HG03442 (cell line): ENCODE measurements around the gene CRIP1.

ENCODE experiments used
- ATAC-seq: cut with Tn5 transposase; IDR thresholded peaks from one replicate; pipeline ENCODE4 v1.9.1; 2021; ENCODE audit warnings: mild to moderate bottlenecking, moderate library complexity; ENCODE audit not compliant: unreplicated experiment

Gene CRIP1

DNA sequence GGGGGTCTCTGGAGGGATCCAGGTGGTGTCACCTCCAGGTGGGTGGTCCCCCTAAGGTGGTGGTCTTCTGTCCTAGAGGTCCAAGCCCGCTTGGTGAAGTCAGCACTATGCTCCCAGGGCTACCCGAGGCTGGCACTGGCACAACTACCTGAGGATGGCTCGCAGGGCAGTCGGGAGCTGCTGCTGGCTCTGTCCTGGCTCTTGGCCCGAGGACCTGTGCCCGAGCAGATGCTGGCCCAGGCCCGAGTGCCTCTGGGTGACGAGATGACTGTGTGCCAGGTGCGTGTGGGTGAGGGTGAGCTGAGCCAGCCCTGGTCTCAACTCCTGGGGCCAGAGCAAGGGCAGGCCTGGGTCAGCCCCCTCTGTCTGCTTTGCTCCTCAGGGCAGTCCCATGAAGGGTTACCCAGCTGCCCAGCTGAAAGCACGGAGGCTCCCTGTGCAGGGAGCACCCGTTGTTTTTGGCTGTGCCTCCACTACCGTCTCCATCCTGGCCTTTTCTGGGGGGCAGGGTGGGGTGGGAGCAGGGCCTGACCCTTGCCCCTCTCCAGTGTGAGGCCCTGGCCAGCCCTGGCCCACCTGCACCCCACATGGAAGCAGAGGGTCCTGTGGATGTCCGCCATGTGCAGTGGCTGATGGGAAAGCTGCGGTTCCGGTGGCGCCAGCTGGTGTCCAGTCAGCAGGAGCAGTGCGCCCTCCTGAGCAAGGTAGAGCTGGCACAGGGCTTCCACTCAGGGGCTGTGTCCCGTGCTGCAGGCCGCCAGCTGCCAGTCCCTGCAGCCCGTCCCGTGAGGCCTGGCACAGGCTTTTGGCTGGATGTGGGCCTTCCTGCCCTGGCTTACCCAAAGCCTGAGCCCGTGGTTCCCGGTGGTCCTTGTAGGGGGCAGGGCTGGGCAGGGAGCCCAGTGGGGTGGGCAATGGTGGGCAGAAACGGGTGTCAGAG, 5.6 kb downstream of the CRIP1 start:
- ATAC-seq: no peak

DNA sequence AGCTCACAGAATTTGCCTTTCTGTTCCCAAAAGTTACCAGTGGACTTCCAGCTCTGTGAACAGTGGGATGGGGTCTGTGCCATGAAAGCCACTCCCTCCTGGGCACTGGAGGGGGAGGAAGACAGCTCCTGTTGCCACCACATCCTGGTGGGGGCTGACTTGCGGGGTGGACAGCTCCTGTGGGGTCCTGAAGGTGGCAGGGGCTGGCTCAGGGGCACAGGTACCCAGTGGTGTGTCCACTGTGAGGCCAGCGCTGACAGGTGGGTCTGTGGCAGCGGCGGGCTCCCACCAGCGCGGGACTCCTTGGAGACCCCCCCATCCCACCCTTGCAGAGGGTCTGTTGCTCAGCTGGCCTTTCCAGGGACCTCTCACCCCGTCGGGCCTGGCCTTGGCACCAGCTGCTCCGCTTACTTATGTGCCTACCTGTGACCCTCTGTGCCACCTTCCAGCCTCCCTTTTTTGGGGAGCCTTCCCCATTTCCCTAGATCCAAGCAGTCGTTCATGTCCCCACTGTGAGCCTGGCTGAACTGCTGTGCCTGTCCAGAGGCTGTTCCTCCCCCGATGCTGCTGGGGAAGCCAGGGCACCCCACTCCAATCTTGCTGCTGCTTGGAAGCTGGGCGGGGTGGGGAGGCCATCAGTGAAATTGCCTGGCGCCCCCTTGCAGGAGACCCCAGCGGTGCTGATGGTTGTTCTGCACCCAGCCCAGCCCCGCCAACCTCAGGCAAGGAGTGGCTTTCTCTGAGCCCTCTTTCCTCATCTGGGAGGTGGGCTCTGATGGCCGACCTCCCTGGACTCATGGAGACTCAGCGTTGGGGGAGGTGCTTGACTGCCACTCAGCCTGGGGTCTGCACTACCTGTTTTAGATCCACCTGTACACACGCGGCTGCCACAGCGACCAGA, 6.5 kb downstream of the CRIP1 start:
- no peak for ATAC-seq

DNA sequence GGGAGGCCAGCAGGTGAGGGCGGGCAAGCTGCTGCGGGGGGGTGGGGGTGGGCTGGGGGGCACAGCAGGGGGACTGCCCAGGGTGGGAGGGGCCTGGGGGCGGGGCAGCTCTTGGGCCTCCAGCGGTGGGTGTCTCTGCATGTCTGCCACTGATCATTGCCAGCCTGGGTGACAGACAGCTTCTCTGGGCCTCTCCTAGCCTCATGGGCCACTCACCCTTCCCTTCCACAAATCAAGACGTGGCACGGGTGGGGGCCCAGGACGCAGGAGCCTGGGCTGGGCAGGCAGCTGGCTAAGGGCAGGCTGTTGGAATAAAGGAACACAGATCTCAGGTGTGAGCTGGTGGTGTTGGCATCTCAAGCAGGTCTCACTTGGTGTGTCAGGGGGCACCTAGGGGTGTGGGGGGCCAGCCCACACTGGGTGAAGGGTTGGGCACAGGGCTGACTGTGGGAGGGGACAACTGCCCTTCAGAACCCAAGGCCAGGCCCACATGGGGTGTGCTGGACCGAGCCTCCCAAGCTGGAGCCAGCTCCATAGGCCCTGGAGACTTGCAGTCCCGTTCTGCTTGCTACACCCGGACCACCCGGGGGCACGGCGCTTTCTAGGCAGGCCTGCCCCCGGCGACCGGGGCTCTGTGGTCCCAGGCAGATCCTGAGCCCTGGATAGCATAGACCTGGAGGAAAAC, 7.4 kb downstream of the CRIP1 start:
- no peak for ATAC-seq

DNA sequence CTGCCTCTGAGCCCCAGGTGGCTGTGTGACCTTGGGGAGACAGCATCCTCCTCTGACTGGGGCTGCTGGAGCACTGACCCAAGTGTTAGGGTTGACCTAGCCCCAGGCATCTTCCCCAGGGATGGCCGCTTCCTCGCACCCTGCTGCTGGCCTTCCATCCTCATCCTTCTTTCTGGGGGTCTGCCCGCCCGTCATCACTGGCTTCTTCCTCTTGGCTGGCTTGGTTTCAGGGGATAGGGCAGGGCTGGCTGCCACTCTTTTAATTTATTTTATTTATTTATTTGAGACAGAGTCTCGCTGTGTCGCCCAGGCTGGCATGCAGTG, 7.9 kb downstream of the CRIP1 start:
- no peak for ATAC-seq

DNA sequence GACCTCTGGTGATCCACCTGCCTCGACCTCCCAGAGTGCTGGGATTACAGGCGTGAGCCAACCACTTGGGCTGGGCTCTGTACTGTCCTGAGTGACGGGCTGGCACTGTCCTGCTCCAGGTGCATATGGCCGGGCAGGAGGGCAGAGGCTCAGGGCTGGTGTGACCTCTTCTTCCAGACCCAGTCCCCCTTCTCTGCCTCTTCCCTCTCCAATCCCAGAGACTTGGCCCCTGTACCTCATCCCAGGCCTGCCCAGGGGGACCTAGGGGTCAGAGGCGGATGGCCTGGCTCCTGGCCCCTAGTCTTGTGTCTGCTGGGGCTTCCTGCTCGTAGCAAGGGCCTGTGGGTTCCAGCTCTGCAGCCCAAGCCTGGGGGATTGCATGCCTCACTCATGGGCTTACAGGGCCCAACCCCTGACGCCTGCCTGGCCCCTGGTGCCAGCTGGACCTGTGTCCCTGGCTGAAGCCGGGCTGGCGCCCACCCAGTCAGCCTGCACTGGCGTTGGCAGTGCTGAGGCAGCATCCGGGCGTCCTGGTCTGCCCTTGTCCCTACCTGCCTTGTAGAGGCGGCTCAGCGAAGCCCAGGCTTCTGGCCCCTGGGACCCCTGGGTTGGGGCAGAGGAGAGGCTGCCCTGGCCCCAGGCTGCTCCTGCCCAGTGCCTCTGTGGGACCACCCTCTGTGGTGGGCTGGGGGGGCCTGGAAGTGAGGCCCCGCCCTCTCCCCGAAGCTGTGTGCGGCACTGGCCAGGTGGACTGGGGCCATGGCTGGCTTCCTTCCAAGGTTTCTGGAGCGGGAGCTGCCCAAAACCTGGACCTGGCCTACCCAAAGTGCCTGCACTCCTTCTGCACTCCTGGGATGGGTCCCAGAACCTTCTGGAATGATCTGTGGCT, 8.7 kb downstream of the CRIP1 start:
- ATAC-seq: no peak

DNA sequence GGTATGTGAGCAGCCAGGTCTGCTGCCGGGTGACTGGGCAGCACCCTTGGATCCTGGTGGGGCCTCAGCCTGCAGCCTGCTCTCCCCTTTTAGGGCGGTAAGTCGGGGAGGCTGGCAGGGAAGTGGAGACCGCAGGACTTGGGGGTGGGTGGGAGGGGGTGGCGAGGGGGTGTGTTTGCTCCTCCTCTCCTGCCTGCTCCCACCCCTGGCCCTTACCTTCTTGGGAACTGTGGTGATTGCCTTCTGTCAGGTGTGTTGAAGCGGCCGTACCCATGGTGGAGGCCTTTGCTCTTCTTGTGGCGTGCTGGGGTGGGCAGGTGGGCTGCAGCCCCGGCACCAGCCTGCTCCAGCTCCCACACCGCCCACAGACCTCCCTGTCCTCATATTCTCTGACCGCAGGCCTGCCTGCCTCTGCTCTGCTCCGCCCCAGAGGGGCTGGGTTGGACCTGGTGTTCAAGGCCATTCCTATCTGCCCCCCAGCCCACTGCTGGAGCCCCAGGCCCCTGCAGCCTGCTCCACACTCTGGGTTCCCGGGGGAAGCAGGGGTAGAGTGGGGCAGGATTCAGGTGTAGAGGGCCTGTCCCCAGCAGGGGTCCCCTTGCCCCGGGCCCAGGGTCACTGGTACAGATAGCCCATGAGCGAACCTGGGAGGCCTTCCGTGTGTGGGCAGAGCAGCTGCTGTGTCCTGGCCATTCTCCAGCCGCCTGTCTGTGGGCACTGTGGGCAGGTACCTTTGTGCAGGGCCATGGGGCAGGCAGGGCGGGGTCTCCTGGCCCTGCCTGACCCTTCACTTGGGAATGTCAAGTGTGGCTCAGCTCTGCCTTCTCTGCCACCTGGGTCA, 9.5 kb downstream of the CRIP1 start:
- ATAC-seq: no peak

DNA sequence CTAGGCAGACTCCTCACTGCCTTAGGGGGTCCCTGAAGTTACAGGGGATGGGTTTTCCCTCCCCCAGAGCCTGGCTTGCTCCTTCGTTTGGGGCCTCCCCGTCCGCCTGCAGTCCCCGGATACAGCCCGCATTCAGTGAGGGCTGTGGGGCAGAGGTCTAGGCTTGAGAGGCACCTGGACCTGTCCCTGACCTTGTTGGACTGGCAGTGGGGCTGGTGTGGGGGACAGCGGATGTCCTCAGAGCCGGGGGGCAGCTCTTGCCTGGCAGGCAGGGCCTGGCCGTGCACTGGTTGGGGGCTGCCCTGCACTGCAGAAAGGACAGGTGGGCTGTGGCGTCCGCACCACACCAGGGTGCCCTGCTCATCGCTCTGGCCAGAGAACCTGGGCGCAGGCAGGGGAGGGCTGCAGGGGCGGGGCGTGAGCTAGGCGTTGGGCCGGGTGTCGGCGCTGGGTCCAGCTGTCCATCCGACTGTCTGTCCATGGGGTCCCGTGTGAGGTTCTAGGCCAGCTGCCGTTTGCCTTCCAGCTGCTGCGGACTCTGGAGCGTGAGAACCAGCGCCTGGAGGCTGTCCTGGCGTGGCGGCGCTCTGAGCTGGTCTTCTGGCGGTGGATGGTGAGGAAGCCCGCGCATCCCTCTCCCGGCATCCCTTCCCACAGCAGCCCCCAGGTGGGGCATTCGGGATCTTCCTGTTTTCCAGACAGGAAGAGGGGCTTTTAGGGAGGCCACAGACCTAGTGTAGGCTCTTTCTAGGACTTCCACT, 10.3 kb downstream of the CRIP1 start:
- no peak for ATAC-seq

DNA sequence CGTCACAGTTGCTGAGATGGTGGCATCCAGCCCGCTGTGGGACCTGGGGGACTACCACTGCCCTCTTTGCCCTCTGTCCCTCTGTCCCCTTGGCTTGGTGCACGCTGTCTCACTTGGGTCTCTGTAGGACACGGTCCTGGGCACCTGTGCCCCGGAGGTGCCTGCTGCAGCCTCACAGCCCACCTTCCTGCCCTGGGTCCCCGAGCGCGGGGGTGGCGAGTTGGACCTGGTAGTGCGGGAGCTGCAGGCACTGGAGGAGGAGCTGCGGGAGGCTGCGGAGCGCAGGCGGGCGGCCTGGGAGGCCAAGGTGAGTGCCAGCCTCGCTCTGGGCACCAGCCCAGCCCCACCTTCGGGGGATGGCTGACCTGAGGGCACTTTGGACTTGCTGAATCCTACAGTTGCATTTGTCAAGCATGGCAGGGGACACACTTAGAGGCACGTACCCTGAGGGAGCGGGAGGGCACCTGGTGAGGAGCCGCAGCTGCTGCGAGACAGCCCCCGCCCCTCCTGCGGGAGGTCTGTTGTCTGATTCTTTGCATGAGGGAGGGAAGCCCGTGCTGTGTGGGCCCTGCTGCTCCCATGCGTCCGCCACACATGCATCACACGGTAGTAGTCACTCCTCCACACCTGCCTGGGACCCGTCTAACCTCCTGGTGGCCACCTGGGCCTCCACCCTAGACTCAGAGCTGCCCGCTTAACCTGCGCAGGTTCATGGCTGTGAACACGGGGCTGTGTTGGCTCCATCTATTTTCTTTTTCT, 11.2 kb downstream of the CRIP1 start:
- no peak for ATAC-seq

DNA sequence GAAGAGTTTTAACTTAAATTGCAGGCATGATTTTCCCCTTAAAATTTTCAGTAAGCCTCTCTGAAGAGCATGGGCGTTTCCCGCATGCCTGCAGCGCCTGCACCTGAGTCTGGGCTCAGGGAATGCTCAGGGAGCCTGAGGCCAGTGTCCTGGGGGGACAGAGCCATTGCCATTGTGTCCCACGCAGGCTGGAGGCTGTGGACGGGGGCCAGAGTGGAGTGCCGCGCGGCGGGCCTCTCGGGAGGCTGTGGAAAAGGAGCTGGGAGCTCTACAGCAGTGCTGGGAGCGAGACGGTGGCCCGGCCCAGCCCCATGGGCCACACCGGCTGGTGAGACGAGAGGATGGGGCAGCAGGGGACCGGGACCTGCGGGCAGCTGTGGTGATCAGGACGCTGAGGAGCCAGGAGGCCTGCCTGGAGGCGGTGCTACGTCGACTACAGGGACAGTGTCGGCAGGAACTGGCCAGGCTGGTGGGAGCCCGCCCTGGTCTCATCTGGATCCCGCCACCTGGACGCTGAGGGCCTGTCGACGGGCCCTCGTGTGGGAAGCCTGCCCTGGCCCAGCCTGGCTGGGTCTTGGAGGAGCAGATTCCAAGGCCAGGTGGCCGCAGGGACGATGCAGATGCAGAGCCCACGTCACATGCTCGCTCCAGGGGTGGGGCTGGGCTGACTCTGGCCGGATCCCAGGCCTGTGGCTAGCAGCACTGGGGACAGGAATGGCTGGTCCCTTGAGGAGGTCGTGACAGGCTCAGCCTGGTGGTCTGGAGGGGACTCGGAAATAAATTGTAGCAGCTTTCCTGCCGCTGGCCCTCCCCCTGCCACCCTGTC, 12.0 kb downstream of the CRIP1 start:
- ATAC-seq: no peak

DNA sequence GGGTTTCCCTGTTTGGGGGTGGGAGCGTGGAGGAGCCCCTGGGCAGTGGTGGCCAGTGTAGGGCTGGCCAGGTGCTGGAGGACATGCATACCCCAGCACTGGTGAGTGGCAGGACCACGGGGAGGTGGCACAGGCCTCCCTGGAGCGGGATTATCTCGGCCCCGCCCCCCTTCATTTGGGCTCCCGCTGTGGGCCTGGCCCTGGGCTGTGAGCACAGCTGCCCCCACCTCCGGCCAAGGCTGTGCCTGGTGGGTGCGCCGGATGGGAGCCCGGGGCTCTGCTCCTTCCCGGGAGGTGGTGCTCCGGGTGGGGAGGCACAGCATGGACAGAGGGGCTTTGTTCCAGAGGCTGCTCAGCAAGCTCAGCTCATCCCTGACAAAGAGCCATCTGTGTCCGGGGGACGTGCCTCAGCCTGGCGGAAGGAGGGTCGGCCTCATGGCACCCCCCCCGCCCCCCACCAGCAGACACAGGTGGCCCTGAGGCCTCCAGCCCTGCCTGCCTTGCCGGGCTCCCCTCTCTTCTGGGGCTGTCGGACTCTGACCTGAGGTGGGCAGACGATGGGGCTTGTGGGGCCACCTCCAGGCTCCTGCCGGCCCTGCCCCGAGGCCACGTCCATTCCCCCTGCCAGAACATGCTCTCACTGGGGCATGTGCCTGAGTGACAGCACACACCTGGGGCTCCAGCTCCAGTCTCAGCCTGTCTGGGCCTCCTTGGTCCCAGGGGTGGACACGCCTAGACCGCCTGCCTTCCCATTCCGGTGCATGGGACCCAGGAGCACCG, 12.8 kb downstream of the CRIP1 start:
- ATAC-seq: no peak

DNA sequence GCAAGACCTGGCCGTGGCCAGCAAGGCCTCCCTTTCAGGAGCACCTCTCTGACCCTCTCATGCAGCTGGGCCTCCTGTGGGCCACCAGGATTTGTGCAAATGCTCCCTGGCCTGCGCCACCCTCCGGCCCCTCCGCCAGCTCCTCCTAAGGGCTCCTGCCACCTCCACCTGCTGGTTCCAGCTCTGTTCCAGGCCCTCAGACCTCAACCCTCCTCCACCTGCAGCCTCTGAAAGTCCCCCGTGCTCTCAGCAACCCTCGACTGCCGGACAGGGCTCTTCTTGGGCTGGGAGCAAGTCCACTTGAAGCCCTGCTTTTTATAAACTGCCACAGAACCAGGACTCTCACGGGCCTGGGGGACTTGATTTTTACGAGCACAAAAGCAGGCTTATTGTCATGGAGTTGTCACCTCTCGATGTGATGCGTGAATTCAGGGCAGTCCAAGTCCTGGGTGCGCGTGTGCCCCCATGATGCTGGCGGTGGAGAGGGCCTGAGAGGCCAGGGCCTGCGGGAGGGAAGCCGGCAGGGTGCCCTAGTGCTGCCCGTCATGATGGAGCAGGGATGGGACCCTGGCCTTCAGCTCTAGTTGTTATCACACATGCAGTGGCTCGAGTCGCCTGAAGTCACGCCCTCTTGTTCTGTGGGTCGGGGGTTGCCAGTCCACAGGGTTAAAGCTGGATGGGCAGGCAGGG, 13.5 kb downstream of the CRIP1 start:
- no peak for ATAC-seq

DNA sequence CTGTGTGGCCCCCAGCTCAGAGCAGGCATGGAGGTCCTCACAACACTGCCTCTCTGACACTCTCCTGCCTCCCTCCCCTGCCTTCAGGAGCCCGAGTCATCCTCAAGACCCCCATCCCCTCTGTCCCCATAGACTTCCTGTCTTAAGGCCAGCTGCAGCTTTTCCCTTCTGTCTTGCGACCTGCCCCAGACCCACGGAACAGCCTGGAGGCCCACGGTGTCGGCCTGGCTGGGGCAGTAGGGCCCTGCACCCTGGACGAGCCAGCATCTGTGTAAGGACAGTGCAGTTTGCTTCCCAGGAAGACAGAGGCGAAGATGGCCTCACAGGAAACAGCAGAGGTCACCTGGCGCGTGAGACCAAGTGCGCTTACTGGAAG, 14.0 kb downstream of the CRIP1 start:
- no peak for ATAC-seq

DNA sequence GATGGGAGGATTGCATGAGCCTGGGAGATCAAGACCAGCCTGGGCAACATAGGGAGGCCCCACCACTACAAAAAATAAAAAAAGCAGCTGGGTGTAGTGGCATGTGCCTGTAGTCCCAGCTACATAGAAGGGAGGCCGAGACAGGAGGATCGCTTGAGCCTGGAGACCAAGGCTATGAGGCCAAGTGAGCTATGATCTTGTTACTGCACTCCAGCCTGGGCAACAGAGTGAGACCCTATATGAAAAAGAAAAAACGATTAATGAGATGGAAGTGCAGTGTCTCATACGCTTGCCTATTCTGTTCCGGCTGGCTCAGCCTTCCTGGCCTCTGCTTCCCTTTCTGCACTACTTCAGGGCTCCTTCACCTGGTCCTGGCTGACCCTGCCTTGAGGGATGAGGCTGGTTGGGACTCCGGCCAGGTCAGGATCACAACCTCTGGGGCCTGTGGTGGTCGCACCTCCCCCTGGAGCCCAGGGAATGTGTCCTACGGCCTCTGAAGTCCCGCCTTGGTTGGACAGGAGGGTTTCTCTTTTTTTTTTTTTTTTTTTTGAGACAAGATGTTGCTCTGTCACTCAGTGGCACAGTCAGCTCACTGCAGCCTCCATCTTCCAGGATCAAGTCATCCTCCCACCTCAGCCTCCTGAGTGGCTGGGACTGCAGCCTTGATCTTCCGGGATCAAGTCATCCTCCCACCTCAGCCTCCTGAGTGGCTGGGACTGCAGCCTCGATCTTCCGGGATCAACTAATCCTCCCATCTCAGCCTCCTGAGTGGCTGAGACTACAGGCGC, 15.0 kb downstream of the CRIP1 start:
- no peak for ATAC-seq

DNA sequence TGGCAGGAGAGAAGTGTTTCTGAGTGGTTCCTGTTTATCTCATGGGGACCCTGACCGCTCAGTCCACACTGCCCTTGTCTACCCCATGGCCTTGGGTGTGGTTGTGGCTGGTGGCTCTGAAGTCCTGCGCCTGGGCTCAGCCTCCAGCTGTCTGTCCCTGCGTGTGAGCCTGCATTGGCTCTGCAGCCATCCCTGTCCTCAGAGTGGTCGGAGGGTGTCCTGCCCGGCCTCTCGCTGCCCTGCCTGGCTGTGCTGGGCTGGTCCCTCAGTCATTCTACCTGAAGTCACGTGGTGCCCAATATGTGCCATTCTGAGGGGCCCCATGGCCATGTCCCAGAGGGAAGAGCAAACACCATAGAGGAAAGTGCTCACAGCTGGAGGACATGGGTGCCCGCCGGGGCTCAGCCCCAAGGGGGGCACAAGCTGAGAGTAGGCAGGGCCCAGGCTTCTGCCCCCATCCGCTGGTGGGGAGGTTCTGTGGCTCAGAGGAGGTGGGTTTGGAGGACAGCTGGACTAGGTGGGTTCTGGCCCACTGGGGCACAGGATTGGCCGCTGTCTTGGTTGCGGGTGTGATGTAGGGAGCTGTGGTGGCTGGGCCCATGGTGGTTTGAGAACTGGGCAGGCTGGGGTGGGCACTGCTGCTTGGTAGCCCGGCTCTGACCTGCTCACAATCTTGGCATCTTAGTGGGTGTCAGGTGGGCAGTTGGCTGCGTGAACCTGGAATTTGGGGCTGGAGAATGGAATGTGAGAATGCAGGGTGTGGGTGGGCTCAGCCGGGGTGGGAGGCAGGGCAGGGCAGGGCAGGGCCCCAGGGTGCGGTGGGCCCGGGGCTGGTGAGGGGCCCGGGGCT, 16.0 kb downstream of the CRIP1 start:
- ATAC-seq: no peak
